GM21737 (cell line): ENCODE results near the gene BBOX1.
"Not testable (repeated sequence)": the region's sequence is repeated elsewhere in the genome, so short reads cannot be mapped to it uniquely, and the experiment has no call there.

Experiments
- ATAC-seq: cut with Tn5 transposase; IDR thresholded peaks from one replicate; pipeline ENCODE4 v1.9.1; 2021; ENCODE audit warnings: mild to moderate bottlenecking, moderate library complexity; ENCODE audit not compliant: unreplicated experiment

Gene BBOX1

GRCh38 chr11:27119396-27119795 lies 78.8 kb downstream of the BBOX1 start:
- no peak for ATAC-seq

- ATAC-seq: no peak
These were observed 79.6 kb downstream of the BBOX1 start for GRCh38 chr11:27120211-27120610.

- ATAC-seq: no peak
These were observed 81.4 kb downstream of the BBOX1 start for GRCh38 chr11:27122001-27122400.

GRCh38 chr11:27124514-27125264 lies 84.1 kb downstream of the BBOX1 start:
- ATAC-seq: no peak

GRCh38 chr11:27129686-27130085 lies 89.1 kb downstream of the BBOX1 start:
- no peak for ATAC-seq

GRCh38 chr11:27130806-27131205 lies 90.2 kb downstream of the BBOX1 start:
- no peak for ATAC-seq

- not testable (repeated sequence) for ATAC-seq
These were observed 95.3 kb downstream of the BBOX1 start for GRCh38 chr11:27135924-27136329.

GRCh38 chr11:27138716-27139115 lies 98.1 kb downstream of the BBOX1 start:
- ATAC-seq: no peak

GRCh38 chr11:27139742-27140367 lies 99.2 kb downstream of the BBOX1 start:
- no peak for ATAC-seq

- no peak for ATAC-seq
These were observed 101.0 kb downstream of the BBOX1 start for GRCh38 chr11:27141576-27141975.

- ATAC-seq: no peak
These were observed 107.3 kb downstream of the BBOX1 start for GRCh38 chr11:27147916-27148315.

- ATAC-seq: no peak
These were observed 107.9 kb downstream of the BBOX1 start for GRCh38 chr11:27148506-27148905.

- ATAC-seq: no peak
These were observed 109.5 kb downstream of the BBOX1 start for GRCh38 chr11:27150098-27150497.

- no peak for ATAC-seq
These were observed 112.5 kb downstream of the BBOX1 start for GRCh38 chr11:27153136-27153535.

- ATAC-seq: no peak
These were observed 118.1 kb downstream of the BBOX1 start for GRCh38 chr11:27158456-27159334.

GRCh38 chr11:27159335-27159679 lies 118.7 kb downstream of the BBOX1 start:
- ATAC-seq: no peak

- no peak for ATAC-seq
These were observed 120.5 kb downstream of the BBOX1 start for GRCh38 chr11:27161071-27161470.

GRCh38 chr11:27162237-27162636 lies 121.6 kb downstream of the BBOX1 start:
- no peak for ATAC-seq

- ATAC-seq: no peak
These were observed 125.5 kb downstream of the BBOX1 start for GRCh38 chr11:27166130-27166529.

GRCh38 chr11:27171376-27171958 lies 130.9 kb downstream of the BBOX1 start:
- ATAC-seq: no peak

- no peak for ATAC-seq
These were observed 132.9 kb downstream of the BBOX1 start for GRCh38 chr11:27173545-27173944.
